H1 (cell line): ENCODE results near the gene AHRR. TPM values are rescaled to one million over a fixed set of nuclear protein-coding genes. Genes with fewer than 3 reads are reported as not detected.

Experiments used
- CTCF ChIA-PET: fragments of 300-600 bp; sonication (Branson Sonifier 250); formaldehyde crosslinking; loops from one replicate; lab custom pipeline; 2021; ENCODE audit not compliant: partially characterized antibody; lab: Charles Lee
- POLR2A ChIA-PET: fragments of 300-600 bp; sonication (Branson Sonifier 250); formaldehyde crosslinking; loops from one replicate; lab custom pipeline; 2021; ENCODE audit warnings: inconsistent platforms; ENCODE audit not compliant: partially characterized antibody; lab: Charles Lee
- DNase-seq, 2 experiments: peaks; one replicate each; pipeline versions ENCODE4 v3.0.0 to v3.0.0-alpha.2; 2010 to 2022; ENCODE audit warnings: low spot score in 2 of 2, low read depth in 1 of 2, mixed read lengths in 1 of 2
- FAIRE-seq: peaks from 2 replicates; lab custom pipeline; 2011; peaks lifted over from hg19 to GRCh38; lab: Jason Lieb, UNC
- H2AFZ ChIP-seq: 2 replicates; pipeline ENCODE4 v1.8.1; 2012; ENCODE audit warnings: low read length, inconsistent platforms
- H2AK5ac ChIP-seq: 2 replicates; pipeline ENCODE4 v1.6.1; 2013; ENCODE audit warnings: low read depth, low read length
- H2BK120ac ChIP-seq: replicated peaks from 2 replicates; pipeline ENCODE3; 2013; ENCODE audit warnings: low read depth, low read length, inconsistent platforms
- H2BK12ac ChIP-seq: 2 replicates; pipeline ENCODE4 v1.6.1; 2013; ENCODE audit warnings: low read depth, low read length
- H2BK15ac ChIP-seq: 2 replicates; pipeline ENCODE4 v1.6.1; 2013; ENCODE audit warnings: low read length
- H2BK20ac ChIP-seq: 2 replicates; pipeline ENCODE4 v1.6.1; 2013; ENCODE audit warnings: low read length
- H2BK5ac ChIP-seq: 2 replicates; pipeline ENCODE4 v1.6.1; 2013; ENCODE audit warnings: low read depth, low read length
- H3K14ac ChIP-seq: 2 replicates; pipeline ENCODE4 v1.6.1; 2013; ENCODE audit warnings: inconsistent platforms; ENCODE audit not compliant: insufficient read length
- H3K18ac ChIP-seq: 2 replicates; pipeline ENCODE4 v1.6.1; 2013; ENCODE audit warnings: low read length; ENCODE audit errors: extremely low read depth
- H3K23ac ChIP-seq: 2 replicates; pipeline ENCODE4 v1.6.1; 2013; ENCODE audit warnings: inconsistent platforms; ENCODE audit not compliant: insufficient read length
- H3K23me2 ChIP-seq: 2 replicates; pipeline ENCODE4 v1.6.1; 2013; ENCODE audit warnings: low read depth, low read length
- H3K27ac ChIP-seq: 2 replicates; pipeline ENCODE4 v1.6.1; 2011; ENCODE audit warnings: low read depth, low read length, inconsistent platforms
- H3K27me3 ChIP-seq, 4 experiments: replicated peaks in 1 of 4; 1 replicate in 1 of 4; 2 replicates in 3 of 4; pipeline versions ENCODE4 v1.6.1 to v1.8.1; 2011 to 2013; ENCODE audit warnings: low read length in 3 of 4, mild to moderate bottlenecking in 3 of 4, inconsistent platforms in 2 of 4, mixed read lengths in 2 of 4, moderate library complexity in 1 of 4; ENCODE audit not compliant: control insufficient read depth in 3 of 4, insufficient read depth in 3 of 4; ENCODE audit errors: extremely low read depth in 1 of 4
- H3K36me3 ChIP-seq, 4 experiments: 2 replicates each; pipeline versions ENCODE4 v1.6.1 to v1.8.1; 2011 to 2013; ENCODE audit warnings: mild to moderate bottlenecking in 4 of 4, low read length in 3 of 4, moderate library complexity in 2 of 4, control low read depth in 1 of 4, inconsistent platforms in 1 of 4; ENCODE audit not compliant: insufficient read depth in 4 of 4, control insufficient read depth in 2 of 4
- H3K4ac ChIP-seq: replicated peaks from 2 replicates; pipeline ENCODE3; 2013; ENCODE audit warnings: low read length, low read depth, mixed read lengths, inconsistent platforms; ENCODE audit not compliant: insufficient read length
- H3K4me1 ChIP-seq, 4 experiments: replicated peaks in 1 of 4; 1 replicate in 1 of 4; 2 replicates in 3 of 4; pipeline versions ENCODE4 v1.6.1 to v1.8.1; 2011 to 2013; ENCODE audit warnings: low read length in 3 of 4, inconsistent platforms in 2 of 4, mixed read lengths in 1 of 4; ENCODE audit not compliant: insufficient read depth in 4 of 4, control insufficient read depth in 3 of 4
- H3K4me2 ChIP-seq, 2 experiments: 2 replicates each; pipeline versions ENCODE4 v1.6.1 to v1.8.1; 2011 to 2013; ENCODE audit warnings: low read depth in 2 of 2, low read length in 2 of 2, control low read depth in 1 of 2, inconsistent platforms in 1 of 2, mild to moderate bottlenecking in 1 of 2; ENCODE audit not compliant: insufficient read depth in 1 of 2
- H3K4me3 ChIP-seq, 4 experiments: fragments of 200-600, 300-600 bp in 1 of 4; sonication (generic), shearing (Covaris generic), sonication (Bioruptor Twin) in 1 of 4; 2 replicates each; pipeline versions ENCODE4 v1.5.1 to v1.8.1; 2011 to 2016; ENCODE audit warnings: low read length in 4 of 4, low read depth in 3 of 4, control low read depth in 2 of 4, inconsistent platforms in 2 of 4, mild to moderate bottlenecking in 2 of 4, mixed read lengths in 1 of 4, moderate library complexity in 1 of 4; ENCODE audit not compliant: insufficient read depth in 2 of 4; ENCODE audit errors: extremely low read depth in 1 of 4
- H3K56ac ChIP-seq: replicated peaks from 2 replicates; pipeline ENCODE3; 2013; ENCODE audit warnings: low read depth, mild to moderate bottlenecking, mixed read lengths, low read length, inconsistent platforms; ENCODE audit not compliant: insufficient read length
- H3K79me1 ChIP-seq: 2 replicates; pipeline ENCODE4 v1.6.1; 2013; ENCODE audit warnings: low read depth, low read length, control low read depth
- H3K79me2 ChIP-seq, 2 experiments: 2 replicates each; pipeline versions ENCODE4 v1.6.1 to v1.8.1; 2012 to 2013; ENCODE audit warnings: low read length in 2 of 2, mild to moderate bottlenecking in 2 of 2, inconsistent platforms in 1 of 2; ENCODE audit not compliant: insufficient read depth in 2 of 2, control insufficient read depth in 1 of 2
- H3K9ac ChIP-seq, 4 experiments: replicated peaks in 1 of 4; 1 replicate in 1 of 4; 2 replicates in 3 of 4; pipeline versions ENCODE4 v1.6.1 to v1.8.1; 2011 to 2013; ENCODE audit warnings: low read depth in 3 of 4, low read length in 3 of 4, control low read depth in 2 of 4, mild to moderate bottlenecking in 2 of 4, moderate library complexity in 2 of 4, inconsistent platforms in 1 of 4; ENCODE audit errors: extremely low read depth in 1 of 4
- H3K9me3 ChIP-seq, 2 experiments: 2 replicates each; pipeline versions ENCODE4 v1.6.1 to v1.8.1; 2012 to 2013; ENCODE audit warnings: mild to moderate bottlenecking in 2 of 2, moderate library complexity in 2 of 2, control low read depth in 1 of 2, inconsistent platforms in 1 of 2, low read depth in 1 of 2, low read length in 1 of 2, mixed read lengths in 1 of 2; ENCODE audit not compliant: insufficient read depth in 2 of 2
- H4K20me1 ChIP-seq, 2 experiments: replicated peaks in 1 of 2; 2 replicates each; pipeline versions ENCODE3 to v1.8.1; 2011 to 2013; ENCODE audit warnings: inconsistent platforms in 2 of 2, low read length in 2 of 2, mild to moderate bottlenecking in 1 of 2; ENCODE audit not compliant: insufficient read depth in 2 of 2, control insufficient read depth in 1 of 2
- H4K5ac ChIP-seq: 2 replicates; pipeline ENCODE4 v1.6.1; 2013; ENCODE audit warnings: low read length, low read depth, mixed read lengths, inconsistent platforms; ENCODE audit not compliant: insufficient read length
- H4K8ac ChIP-seq: 2 replicates; pipeline ENCODE4 v1.8.0; 2013; ENCODE audit warnings: mild to moderate bottlenecking, moderate library complexity, low read length, inconsistent platforms; ENCODE audit not compliant: insufficient read depth; ENCODE audit errors: extremely low read depth
- H4K91ac ChIP-seq: replicated peaks from 2 replicates; pipeline ENCODE3; 2013; ENCODE audit warnings: low read length, mixed read lengths, inconsistent platforms; ENCODE audit not compliant: insufficient read length
- WGBS, 2 experiments: shearing (Covaris generic) in 1 of 2; methylation state at CpG; one replicate each; pipeline versions ENCODE4 v1.1.6 to v1.1.7; 2013 to 2015; ENCODE audit warnings: low lambda C conversion rate in 2 of 2, mixed read lengths in 2 of 2, inconsistent platforms in 1 of 2, low coverage in 1 of 2, missing lambda C conversion rate in 1 of 2; ENCODE audit not compliant: insufficient replicate concordance in 2 of 2, insufficient coverage in 1 of 2, insufficient read length in 1 of 2; ENCODE audit errors: extremely low coverage in 1 of 2, missing lambda C conversion rate in 1 of 2; 5-methylcytosine and 5-hydroxymethylcytosine counted together
- polyA plus RNA-seq, 7 experiments: library from polyadenylated mRNA; depleted of rRNA in 3 of 7; stranded (reverse) in 5 of 7; unstranded in 2 of 7; fragments of >200 nt in 5 of 7; fragments of 200-250 nt in 2 of 7; gene quantifications; 1 replicate in 5 of 7; 2 replicates in 1 of 7; 4 replicates in 1 of 7; pipeline versions ENCODE4 v1.2.1 to v1.2.3, GENCODE V29; 2011 to 2013; ENCODE audit warnings: missing spikeins in 2 of 7, mixed read lengths in 2 of 7
- total RNA-seq: library from RNA; stranded (reverse); fragmentation: NEBNext Ultra II Directional; extraction: Animal tissue kit (Norgen Biotek cat#: 25700); gene quantifications from 2 replicates; pipeline ENCODE4 v1.2.1, GENCODE V29; 2021
- TF ChIP-seq, protein P1 (sequence below): IDR thresholded peaks from 2 replicates; pipeline ENCODE4 v1.6.1; 2011; ENCODE audit warnings: low read depth, mild to moderate bottlenecking, low read length; ENCODE audit not compliant: insufficient read depth

AHRR gene
- total and polyA plus RNA-seq, 2 of the 8 experiments (the other 6 are each of a cell fraction or from before 2014, with no cell fraction given) = 0.41 to 0.80 TPM

- H3K23ac ChIP-seq = no peak overlapping the region
- no peak overlapping the region for H2BK20ac ChIP-seq
- no peak overlapping the region for H2BK120ac ChIP-seq
- H3K14ac ChIP-seq = no peak overlapping the region
- H3K27ac ChIP-seq = no peak overlapping the region
- no peaks in the 10 kb centered on the region for H3K36me3 ChIP-seq
- CTCF ChIA-PET = interaction anchor here (0.6 to 3.1 kb wide), 24 partner anchors 10 to 465 kb away, joined by 3 to 16 read pairs (median 4); partner anchors contain the start of gene AHRR
- H3K4me1 ChIP-seq = no peaks in the 10 kb centered on the region
- no peak overlapping the region for H4K91ac ChIP-seq
- no peaks in the 10 kb centered on the region for H3K79me1 ChIP-seq
- H3K23me2 ChIP-seq = no peaks in the 10 kb centered on the region
- H3K79me2 ChIP-seq = no peaks in the 10 kb centered on the region
- no peak for DNase-seq
- TF ChIP-seq, protein P1, sequence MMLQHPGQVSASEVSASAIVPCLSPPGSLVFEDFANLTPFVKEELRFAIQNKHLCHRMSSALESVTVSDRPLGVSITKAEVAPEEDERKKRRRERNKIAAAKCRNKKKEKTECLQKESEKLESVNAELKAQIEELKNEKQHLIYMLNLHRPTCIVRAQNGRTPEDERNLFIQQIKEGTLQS = no peak
- TF ChIP-seq, all 59 proteins: peak for 0
- H2AK5ac ChIP-seq = no peak overlapping the region
- no peak overlapping the region; a peak in 1 of 7 replicates for H3K9ac ChIP-seq
- peaks cover 0 to 5% of the 10 kb centered on the region in 2 experiments for H4K20me1 ChIP-seq
- H4K8ac ChIP-seq = no peak overlapping the region
- no peaks in the 10 kb centered on the region for H3K27me3 ChIP-seq
- H2BK5ac ChIP-seq = no peak overlapping the region
- no peak overlapping the region for H2BK15ac ChIP-seq
- FAIRE-seq = no peak
- no peak overlapping the region for H3K4me3 ChIP-seq
- no peak overlapping the region for H2AFZ ChIP-seq
- POLR2A ChIA-PET = interaction anchor here (1.0 kb wide), 1 partner anchor 10 kb away, joined by 4 read pairs; no protein-coding TSS in a partner anchor
- H4K5ac ChIP-seq = no peak overlapping the region
- WGBS, 2 experiments = 63% methylated on average over 5 of the region's 5 CpGs; no CpG with 5 or more reads in 1 of the 2 experiments
- H2BK12ac ChIP-seq = no peak overlapping the region
- no peak overlapping the region for H3K4me2 ChIP-seq
- H3K18ac ChIP-seq = no peak overlapping the region
- H3K9me3 ChIP-seq = no peaks in the 10 kb centered on the region
- no peak overlapping the region for H3K56ac ChIP-seq
- no peak overlapping the region for H3K4ac ChIP-seq
Observed at GRCh38 chr5:436641-436975, 115.1 kb downstream of the AHRR start.
